ENCODE data around the gene TENM4.

The TENM4 gene

DNA sequence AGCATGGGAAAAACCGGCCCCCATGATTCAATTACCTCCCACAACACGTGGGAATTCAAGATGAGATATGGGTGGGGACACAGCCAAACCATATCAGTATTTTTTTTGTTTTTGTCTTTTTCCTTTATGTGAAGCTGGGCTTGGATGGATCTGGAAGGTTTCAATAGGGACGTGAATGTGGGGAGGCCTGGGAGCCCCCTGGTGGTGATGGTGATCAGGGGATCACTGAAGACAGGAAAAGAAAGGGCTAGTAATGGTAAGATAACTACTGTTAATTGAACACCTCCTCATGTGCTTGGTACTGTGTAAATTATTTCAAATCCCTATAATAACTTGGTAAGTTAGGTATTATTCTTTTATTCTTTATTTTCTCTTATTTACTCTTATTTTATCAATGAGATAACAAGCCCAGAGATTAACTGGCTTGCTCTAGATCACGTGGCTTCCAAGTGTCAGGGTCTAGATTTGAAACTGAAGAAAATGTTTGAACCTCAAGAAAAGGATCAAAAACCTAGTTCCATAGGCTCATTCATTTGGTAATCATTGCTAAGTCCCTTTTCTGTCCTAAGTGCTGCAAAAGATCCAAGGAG is 364.2 kb downstream of the TENM4 start:
- DNase-seq: no peak

- no peak for DNase-seq
Observed at GRCh38 chr11:79074547-79074946, 366.3 kb downstream of the TENM4 start.

GRCh38 chr11:79071190-79071589 is 369.6 kb downstream of the TENM4 start:
- DNase-seq: no peak

DNA sequence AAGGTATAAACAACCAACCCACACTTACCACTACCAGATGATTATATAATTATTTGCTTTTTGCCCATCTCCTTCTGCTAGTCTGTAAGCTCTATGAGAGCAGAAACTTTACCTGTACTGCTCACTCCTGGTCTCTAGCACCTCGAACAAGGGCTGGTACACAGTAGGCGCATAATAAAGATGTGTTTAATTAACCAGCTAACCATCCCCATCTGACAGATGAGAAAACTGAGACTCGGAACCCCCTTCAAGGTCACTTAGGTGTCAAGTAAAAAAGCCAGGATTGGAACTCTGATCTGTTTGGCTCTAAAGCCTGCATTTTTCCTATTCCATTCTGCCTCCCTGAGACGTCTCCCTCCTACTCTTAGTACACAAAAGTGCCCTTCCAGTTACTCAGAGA is 370.3 kb downstream of the TENM4 start:
- no peak for DNase-seq

DNA sequence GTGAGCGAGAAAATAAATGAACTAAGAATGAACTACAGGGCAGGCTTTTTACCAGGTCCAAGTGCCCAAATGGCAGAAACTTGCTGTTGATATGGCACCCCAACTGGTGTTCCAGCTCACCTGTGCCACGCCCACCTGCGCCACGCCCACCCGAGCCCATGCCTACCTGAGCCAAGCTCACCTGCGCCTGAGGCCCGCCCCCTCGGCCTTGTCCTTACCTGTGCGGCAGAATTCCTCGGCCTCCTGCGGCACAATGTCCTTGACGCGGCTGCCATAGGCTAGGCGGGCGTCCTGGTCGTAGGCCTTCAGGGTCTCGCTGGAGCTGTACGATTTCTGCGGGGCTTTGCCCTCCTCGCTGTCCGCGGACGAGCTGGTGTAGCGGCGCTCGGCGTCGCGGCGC is 371.3 kb downstream of the TENM4 start:
- DNase-seq: no peak

DNA sequence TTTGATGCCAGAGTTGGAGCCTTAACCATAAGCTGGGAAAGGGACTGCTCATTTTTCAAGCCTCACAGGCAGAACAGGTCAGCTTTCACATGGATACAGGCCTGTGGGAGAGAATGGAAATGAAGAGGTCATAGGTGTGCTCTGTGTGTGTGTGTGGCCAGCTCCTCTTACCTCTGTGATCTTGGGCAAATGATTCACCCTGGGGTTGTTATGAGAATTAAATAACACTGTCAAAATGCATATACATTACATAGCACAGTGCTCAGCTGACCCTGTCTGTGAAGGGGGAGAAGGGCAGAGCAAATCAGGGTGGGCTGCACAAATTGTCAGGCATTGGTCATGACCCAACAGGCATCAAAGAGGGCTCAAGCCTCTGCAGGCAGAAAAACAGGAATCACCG is 372.5 kb downstream of the TENM4 start:
- DNase-seq: no peak

DNA sequence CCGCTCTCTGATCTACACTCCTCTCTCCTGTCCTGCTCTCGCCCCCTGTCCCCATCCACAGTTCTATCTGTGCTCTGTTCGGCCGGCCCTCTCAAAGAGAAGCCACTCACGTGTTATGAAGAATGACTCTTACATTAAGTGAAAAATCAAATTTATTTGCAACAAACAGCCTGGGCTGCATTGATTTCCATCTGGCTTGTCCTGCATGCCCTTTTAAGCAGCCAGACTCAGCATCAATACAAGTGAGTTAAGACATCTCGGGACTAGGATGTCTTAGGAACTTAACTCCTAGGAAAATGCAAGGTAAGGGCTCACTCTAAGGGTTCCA is 373.5 kb downstream of the TENM4 start:
- no peak for DNase-seq

DNA sequence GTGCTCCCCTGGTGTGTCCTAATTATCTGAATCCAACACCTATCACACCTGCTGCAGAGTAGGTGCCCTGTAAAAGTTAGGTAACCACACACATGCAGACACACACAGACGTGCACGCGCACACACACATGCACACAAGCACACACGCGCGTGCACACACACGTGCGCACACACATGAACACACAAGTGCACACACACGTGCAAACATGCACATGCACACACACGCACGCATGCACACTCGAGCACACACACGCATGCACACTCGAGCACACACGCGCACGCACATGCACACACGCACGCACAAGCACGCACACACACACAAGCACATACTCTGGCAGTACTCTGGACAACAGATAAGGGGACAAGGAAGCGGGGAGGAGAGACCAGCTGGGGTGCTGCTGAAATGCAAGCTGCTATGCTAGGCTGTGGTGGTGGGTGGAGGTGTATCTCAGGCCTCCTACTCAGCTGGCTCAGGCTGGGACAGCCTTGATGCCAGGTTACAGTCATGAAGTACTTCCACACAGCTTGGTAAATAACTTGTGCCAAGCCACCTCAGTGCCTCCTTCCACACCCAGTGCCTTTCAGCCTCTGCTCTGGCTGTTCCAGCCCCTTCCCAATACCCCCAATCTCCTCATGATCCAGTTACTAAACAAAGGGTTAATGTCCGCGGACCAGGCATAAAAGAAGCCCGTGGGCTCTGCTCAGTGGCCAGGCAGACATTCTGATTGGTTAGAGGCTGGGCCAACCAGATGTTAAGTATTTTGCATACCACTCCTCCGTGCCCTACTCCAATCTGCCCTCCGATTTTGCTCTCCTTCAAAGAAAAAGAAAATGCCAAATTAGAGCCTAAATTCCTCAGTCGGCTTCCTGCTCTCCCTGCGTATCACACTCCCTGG is 374.1 kb downstream of the TENM4 start:
- no peak for DNase-seq

- peak; percentile 22 for DNase-seq
Observed at GRCh38 chr11:79062814-79063762, 377.7 kb downstream of the TENM4 start.

GRCh38 chr11:79060081-79060953 is 380.5 kb downstream of the TENM4 start:
- no peak for DNase-seq

GRCh38 chr11:79059141-79059540 is 381.7 kb downstream of the TENM4 start:
- no peak for DNase-seq

DNA sequence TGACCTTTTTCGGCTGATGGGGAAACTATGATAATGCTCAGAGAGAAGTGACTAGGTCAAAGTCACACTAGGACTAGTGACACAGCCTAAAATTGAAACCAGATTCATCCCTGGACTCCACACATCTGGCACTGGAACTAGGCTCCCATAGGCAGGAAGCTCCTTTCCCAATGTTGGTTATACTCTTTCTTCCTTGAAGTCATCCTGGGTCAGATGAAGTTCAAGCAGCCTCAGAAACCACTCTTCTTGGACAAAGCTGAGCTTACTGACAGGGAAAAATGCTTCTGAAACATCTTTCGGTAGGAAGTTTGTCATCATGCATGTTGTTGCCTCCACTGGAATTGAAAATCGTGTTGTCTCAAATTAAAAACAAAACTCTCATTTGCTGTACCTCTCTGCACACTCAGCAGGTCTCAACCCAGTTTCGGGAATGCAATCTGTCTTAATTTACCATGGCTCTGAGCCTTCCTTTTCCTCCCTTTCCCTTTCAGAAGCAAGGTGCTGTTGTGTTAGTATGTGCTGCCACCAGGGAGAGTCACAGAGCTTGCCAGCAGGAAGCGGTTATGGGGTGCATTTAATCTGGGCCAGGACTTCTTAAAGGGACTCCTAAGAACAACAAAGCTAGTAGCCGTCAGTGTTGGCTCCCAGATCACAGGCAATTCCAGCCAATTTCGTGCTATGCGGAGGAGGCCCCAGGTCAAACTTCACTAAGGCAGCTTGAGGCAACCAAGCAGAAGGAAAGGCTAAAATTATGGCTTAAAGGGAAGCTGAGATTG is 384.8 kb downstream of the TENM4 start:
- no peak for DNase-seq

GRCh38 chr11:79054636-79055035 is 386.2 kb downstream of the TENM4 start:
- no peak for DNase-seq

DNA sequence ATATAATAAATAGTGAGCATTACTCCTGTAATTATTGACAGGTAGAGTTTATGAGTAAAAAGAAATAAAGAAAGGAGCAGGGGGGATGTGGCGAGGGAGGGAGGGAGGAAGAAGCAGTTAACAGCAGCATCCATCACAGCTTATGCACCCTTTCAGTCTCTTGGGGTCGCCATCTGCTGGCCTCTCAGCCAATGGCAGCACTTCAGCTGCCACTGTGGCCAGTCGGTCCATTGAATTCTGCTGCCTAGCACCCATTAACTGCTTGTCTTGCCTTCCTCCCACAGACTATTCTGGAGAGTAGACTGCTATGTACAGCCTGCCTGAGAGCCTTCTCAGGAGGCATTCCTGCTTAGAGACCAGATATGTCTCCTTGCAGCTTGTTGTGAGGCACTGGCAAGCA is 388.3 kb downstream of the TENM4 start:
- no peak for DNase-seq

GRCh38 chr11:79050786-79051185 is 390.0 kb downstream of the TENM4 start:
- DNase-seq: no peak

DNA sequence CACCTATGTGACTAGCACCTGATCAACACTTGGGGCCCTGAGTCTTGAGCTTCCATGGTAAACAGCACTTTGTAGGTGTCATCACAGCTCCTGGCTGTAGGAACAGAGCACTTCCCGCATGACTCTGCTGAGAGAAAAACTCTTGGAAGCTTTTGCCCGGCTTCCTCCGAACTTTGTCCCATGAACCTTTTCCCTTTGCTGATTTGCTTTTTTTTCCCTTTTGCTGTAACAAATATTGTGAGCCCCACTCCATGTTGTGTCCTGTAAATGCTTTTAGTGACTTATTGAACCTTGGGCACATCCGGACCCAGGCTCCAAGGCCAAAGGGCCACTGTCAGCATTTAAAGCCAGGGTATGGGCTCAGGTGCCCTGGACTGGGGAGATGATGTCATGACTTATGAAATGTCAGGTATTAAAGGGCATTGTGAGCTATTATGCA is 391.1 kb downstream of the TENM4 start:
- DNase-seq: no peak

GRCh38 chr11:79047980-79048379 is 392.9 kb downstream of the TENM4 start:
- no peak for DNase-seq

GRCh38 chr11:79047321-79047720 is 393.5 kb downstream of the TENM4 start:
- no peak for DNase-seq

DNA sequence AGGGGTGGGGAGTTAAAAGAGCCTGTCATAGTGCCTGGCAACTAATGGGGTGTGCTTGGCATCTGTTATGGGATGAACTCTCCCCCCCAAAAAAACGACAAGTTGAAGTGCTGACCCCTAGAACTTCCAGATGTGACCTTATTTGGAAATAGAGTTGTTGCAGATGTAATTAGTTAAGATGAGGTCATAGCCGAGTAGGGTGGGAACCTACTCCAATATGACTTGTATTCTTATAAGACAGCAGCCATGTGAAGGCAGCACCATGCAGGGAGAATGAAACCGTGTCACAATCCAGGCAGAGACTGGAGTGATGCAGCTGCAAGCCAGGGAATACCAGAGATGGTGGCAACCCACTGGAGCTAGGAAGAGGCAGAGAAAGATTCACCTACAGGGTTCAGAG is 394.5 kb downstream of the TENM4 start:
- no peak for DNase-seq

- DNase-seq: no peak
Observed at GRCh38 chr11:79045800-79046304, 395.0 kb downstream of the TENM4 start.

GRCh38 chr11:79045018-79045799 is 395.6 kb downstream of the TENM4 start:
- DNase-seq: no peak

Data from NCI-H446 treated with DMSO at 0.1 percent for 48 hours (cell line).